ENCODE results near the gene SPON1.

Gene SPON1

DNA sequence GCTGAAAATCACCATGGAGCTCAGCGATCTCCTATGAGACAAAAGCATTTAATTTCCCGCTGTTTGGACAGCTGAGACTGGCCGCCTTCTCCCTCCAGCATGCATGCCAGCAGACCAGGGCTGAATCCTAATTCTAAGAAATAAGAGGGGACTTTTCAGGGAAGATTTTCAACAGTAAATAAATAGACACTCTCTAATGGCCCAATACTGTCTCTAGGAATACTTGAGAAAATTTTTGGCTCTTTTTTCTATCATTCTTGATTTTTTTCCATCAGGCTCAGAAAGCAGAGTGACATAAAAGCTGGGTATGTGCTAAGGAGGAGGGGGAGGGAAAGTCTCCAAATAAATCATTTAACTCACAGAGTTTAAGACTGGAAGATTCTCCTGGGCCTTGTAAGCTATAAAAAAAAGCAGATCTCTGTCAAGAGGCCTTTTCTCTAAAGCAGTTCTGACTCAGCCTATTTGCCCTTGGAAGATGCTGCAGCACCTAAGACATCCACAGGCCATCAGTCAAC, 17.6 kb upstream of the SPON1 start:
- no peak for DNase-seq

GRCh38 chr11:13947379-13947778, 15.1 kb upstream of the SPON1 start:
- no peak for DNase-seq

DNA sequence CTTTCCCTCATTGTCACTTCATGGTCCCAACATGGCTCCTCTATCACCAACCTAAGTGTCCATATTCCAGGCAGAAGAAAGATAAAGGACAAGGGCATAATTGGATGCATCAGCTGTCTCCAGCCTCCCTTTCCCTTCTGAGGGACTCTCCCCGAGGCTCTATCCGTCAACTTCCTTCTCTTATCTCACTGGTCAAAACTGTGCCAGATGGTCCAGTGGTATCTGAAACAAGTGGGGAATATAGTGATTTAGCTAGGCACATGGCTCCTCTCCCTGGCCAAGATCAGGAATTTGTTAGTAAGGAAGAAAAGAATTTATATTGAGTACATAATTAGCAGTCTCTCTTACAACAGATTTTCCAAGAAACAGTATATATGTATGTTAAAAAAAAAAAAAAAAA, 12.6 kb upstream of the SPON1 start:
- DNase-seq = no peak

DNA sequence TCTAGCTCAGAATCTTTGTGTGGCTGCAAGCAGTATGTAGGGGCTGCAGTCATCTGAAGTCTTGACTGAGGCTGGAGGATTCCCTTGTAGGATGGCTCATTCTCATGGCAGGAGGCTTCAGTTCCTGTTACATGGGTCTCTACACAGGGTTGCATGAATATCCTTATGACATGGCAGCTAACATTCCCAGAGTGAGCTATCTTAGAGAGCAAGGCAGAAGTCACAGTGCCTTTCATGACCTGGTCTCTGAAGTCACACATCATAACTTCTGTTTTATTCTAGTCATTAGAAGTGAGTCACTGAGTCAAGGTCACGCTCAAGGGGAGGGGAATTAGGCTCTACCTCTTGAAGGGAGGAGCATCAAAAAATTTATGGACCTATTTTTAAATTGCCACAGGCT, 10.3 kb upstream of the SPON1 start:
- DNase-seq = no peak

GRCh38 chr11:13952668-13953067, 9.9 kb upstream of the SPON1 start:
- no peak for DNase-seq

GRCh38 chr11:13954591-13954990, 7.9 kb upstream of the SPON1 start:
- no peak for DNase-seq

GRCh38 chr11:13955971-13956421, 6.5 kb upstream of the SPON1 start:
- peak; percentile 72 for DNase-seq

DNA sequence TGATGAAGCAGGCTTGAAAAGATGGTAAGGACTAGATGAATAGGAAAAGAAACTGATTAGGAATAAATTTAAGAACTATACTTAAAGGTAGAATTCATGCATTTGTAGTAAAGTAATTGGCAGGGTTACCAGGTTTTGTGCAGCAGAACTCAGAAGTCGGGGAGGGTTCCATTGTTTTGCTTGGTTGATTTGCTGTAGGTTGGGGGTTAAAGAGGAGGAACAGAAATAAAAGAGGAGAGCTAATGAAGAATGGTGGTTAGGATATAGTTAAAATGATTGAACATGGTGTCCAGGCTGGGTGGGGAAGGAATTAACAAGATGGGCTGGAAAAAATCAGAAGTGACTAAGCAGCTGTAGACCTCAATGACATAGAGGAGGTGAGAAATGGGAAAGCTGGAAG, 5.5 kb upstream of the SPON1 start:
- DNase-seq = no peak

- no peak for DNase-seq
These were observed 3.7 kb upstream of the SPON1 start for GRCh38 chr11:13958641-13959400.

DNA sequence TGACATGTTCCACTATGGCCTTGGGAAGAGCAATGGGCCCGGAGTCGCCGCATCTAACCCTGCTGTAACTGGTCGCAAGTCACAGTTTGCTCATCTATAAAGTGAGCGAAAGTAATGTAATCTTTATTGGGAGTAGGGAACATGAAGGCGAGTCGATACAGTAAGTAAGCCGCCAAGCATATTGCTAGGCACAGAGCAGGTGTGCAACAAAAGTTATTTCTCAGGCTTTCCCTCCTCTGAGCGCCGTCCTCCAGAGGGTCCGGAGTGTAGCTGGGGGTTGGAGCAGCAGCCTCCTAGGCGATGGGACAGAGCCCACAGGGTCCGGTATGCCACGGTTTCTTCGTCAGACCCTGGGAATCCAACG, 343 bp upstream of the SPON1 start:
- DNase-seq = no peak

GRCh38 chr11:13963169-13963948, 836 bp downstream of the SPON1 start:
- peak; percentile 46 for DNase-seq

DNA sequence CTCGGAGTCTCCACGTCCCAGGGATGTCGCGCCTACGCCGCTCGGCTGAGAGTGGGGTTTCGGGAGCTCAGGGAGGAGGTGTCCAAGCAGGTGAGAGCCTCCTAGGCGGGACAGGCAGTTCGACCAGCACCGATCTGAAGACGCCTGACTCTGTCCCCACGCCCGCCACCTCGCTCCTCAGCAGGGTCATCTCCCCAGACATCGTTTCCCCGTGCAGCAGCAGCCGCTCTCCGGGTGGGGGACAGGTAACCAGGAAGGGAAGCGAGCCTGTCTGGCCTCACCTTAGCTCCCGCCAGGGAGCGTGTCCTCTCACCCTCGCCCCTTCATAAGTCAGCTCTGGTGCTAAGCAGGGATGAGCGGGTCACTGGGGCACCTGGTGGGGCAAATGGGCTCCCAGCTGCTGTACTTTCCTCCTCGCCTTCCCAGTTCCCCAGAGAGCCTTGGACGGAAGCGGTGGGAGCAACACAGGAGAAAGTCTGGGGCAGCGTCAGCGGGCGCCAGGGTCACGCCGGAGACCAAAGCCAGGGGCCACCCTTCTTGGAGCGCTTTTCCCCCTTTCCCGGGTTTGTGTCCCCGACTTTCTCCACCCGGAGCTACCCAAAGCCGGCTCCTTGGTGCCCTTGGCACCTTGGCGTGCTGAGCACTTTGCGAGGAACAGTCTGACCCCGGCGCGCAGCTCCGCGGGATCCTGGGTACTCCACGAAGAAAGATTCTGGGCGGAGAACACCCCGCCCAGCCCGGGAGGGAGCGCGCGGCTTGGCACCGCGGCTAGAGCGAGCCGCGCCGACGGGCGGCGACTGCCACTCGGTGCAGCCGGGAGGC, 1.6 kb downstream of the SPON1 start:
- DNase-seq = peak; percentile 9

- no peak for DNase-seq
These were observed 2.2 kb downstream of the SPON1 start for GRCh38 chr11:13964771-13965074.

- no peak for DNase-seq
These were observed 2.8 kb downstream of the SPON1 start for GRCh38 chr11:13965337-13965736.

- no peak for DNase-seq
These were observed 3.5 kb downstream of the SPON1 start for GRCh38 chr11:13966013-13966412.

DNA sequence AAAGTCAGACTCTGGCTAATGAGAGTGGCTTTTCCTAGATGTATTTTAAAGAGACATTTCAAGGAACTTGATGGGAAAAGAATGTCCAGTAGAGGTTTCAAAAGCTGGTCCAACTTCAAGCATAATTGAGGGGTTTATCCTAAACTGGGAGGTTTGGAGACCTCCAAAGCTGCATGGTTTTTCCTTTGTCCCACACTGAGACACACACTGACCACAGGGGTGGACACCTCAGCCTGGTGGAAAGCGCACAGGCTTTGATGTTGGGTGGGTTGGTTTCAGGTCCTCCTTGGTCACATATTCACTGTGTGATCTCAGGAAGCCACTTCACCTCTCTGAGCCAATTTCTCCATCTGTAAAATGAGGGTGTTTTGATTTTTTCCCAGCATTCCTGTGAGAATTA, 4.0 kb downstream of the SPON1 start:
- DNase-seq = no peak

GRCh38 chr11:13970986-13971385, 8.5 kb downstream of the SPON1 start:
- DNase-seq = no peak

- no peak for DNase-seq
These were observed 9.8 kb downstream of the SPON1 start for GRCh38 chr11:13972043-13972910.

- no peak for DNase-seq
These were observed 10.4 kb downstream of the SPON1 start for GRCh38 chr11:13972944-13973343.

- DNase-seq = no peak
These were observed 12.1 kb downstream of the SPON1 start for GRCh38 chr11:13974631-13975030.

- no peak for DNase-seq
These were observed 20.7 kb downstream of the SPON1 start for GRCh38 chr11:13983081-13983751.

Measured in stimulated activated CD4-positive, alpha-beta T cell treated with anti-CD3 and anti-CD28 coated beads, Interleukin-4, amount 100 ng/mL, for 24 hours (primary cell).